Measurements from ENCODE around the gene CA6.

The CA6 gene

GRCh38 chr1:8943498-8944405 lies 1.9 kb upstream of the CA6 start:
- no peak for TF ChIP-seq CTCF (conservative IDR thresholded peaks at IDR 0.05; ENCODE audit: control insufficient read depth, insufficient read depth, low read depth, low read length)
- no peak for DNase-seq (ENCODE audit: low read depth)

GRCh38 chr1:8947127-8947691 lies 1.5 kb downstream of the CA6 start:
- TF ChIP-seq CTCF (conservative IDR thresholded peaks at IDR 0.05; ENCODE audit: control insufficient read depth, insufficient read depth, low read depth, low read length), result no peak
- H3K4me3 ChIP-seq (ENCODE audit: control insufficient read depth, low read depth, low read length), result no peak overlapping the region
- DNase-seq (ENCODE audit: low read depth), result no peak

More at GRCh38 chr1:8943498-8944405, 1.9 kb upstream of the CA6 start:
- H3K4me3 ChIP-seq (ENCODE audit: control insufficient read depth, low read depth, low read length), result no peak overlapping the region

GRCh38 chr1:8950309-8950708 lies 4.6 kb downstream of the CA6 start:
- H3K4me3 ChIP-seq (ENCODE audit: control insufficient read depth, low read depth, low read length), result no peak overlapping the region
- no peak for TF ChIP-seq CTCF (conservative IDR thresholded peaks at IDR 0.05; ENCODE audit: control insufficient read depth, insufficient read depth, low read depth, low read length)
- DNase-seq (ENCODE audit: low read depth), result no peak

GRCh38 chr1:8951231-8951630 lies 5.6 kb downstream of the CA6 start:
- TF ChIP-seq CTCF (conservative IDR thresholded peaks at IDR 0.05; ENCODE audit: control insufficient read depth, insufficient read depth, low read depth, low read length), result no peak

GRCh38 chr1:8955406-8955805 lies 9.7 kb downstream of the CA6 start:
- no peak for DNase-seq (ENCODE audit: low read depth)
- no peak for TF ChIP-seq CTCF (conservative IDR thresholded peaks at IDR 0.05; ENCODE audit: control insufficient read depth, insufficient read depth, low read depth, low read length)
- no peak overlapping the region for H3K4me3 ChIP-seq (ENCODE audit: control insufficient read depth, low read depth, low read length)

More at GRCh38 chr1:8951231-8951630, 5.6 kb downstream of the CA6 start:
- no peak overlapping the region for H3K4me3 ChIP-seq (ENCODE audit: control insufficient read depth, low read depth, low read length)
- no peak for DNase-seq (ENCODE audit: low read depth)

GRCh38 chr1:8956461-8957349 lies 11.0 kb downstream of the CA6 start:
- TF ChIP-seq CTCF (conservative IDR thresholded peaks at IDR 0.05; ENCODE audit: control insufficient read depth, insufficient read depth, low read depth, low read length), result no peak
- no peak overlapping the region for H3K4me3 ChIP-seq (ENCODE audit: control insufficient read depth, low read depth, low read length)
- DNase-seq (ENCODE audit: low read depth), result no peak
